GM12873 (cell line): Measurements from ENCODE around the gene SMYD3.

Source experiments
- TF ChIP-seq, protein P1 (sequence below): IDR thresholded peaks from 2 replicates; pipeline ENCODE4 v1.5.1; 2012; ENCODE audit warnings: low read depth, mild to moderate bottlenecking, moderate library complexity, low read length, control low read depth; ENCODE audit not compliant: insufficient read depth; ENCODE audit errors: missing control alignments

Gene SMYD3

DNA sequence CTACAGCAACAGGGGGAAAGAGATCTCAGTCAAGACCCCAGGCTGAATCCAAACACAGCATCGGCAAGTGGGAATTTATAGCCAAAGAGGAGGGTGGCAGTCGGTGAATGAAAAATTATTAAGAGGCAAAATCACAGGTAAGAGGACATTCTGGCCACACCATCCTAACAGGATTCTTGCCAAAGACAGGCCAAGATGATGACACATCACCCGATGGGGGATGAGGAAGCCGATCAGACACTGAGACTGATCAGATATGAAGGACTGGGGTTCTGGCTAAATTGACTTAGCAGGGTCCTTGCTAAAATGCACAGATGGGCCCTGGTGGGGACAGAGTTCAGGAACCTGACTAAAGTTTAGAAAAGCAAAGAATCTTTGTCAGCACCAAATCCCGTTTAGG, 402.2 kb downstream of the SMYD3 start:
- TF ChIP-seq, protein P1, sequence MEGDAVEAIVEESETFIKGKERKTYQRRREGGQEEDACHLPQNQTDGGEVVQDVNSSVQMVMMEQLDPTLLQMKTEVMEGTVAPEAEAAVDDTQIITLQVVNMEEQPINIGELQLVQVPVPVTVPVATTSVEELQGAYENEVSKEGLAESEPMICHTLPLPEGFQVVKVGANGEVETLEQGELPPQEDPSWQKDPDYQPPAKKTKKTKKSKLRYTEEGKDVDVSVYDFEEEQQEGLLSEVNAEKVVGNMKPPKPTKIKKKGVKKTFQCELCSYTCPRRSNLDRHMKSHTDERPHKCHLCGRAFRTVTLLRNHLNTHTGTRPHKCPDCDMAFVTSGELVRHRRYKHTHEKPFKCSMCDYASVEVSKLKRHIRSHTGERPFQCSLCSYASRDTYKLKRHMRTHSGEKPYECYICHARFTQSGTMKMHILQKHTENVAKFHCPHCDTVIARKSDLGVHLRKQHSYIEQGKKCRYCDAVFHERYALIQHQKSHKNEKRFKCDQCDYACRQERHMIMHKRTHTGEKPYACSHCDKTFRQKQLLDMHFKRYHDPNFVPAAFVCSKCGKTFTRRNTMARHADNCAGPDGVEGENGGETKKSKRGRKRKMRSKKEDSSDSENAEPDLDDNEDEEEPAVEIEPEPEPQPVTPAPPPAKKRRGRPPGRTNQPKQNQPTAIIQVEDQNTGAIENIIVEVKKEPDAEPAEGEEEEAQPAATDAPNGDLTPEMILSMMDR: no peak

DNA sequence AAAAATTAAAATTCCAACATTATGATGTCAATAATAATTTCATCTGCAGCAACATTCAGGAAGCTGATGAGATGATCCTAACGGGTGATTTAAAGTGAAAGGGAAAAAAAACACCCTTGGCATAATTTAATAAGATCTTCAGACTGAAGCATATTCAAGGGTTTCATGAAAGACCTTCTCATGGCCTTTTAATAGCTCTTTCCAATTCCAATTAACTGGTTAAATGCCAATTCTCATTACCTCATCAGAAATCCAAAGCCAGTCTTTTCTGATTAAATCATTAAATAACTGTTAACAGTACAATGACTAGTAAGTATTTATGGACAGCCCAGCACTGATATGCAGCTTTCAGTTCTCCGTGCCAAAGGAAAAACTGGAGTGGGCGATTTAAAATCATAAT, 407.5 kb downstream of the SMYD3 start:
- TF ChIP-seq, protein P1: no peak

DNA sequence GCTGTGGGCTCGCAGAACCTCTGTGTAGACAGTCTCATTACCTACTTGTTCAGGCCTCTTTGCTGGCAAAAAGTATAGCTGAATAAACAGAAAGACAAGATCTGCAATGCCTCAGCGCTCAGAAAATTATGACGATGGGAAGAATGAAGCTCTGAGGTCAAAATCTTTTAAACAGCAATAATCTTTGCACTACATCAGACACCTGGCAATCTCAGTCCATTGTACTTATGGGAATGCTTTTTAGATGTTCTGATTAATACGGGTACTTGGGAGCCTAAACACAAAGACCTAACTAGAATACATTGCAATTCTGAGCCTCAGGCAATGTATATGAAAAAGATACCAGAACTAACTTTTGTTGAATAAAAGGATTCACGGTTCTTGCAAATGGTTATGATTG, 410.7 kb downstream of the SMYD3 start:
- TF ChIP-seq, protein P1: no peak

DNA sequence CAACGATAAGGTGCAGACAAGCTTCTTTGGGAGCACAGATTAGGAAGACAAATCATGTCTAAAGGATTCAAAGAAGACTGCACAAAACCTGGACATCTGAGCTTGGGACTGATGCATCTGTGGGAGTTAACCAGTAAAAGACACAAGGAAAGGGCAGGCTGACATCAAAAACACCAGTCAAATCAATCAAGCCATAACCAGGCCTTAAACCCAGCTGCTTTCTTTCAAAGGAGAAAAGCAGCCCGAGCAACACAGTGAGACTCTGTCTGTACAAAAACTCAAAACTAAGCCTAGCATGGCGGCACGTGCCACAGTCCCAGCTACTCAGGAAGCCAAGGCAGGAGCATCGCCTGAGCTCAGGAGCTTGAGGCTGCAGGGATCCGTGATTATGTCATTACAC, 411.6 kb downstream of the SMYD3 start:
- TF ChIP-seq, protein P1: no peak

DNA sequence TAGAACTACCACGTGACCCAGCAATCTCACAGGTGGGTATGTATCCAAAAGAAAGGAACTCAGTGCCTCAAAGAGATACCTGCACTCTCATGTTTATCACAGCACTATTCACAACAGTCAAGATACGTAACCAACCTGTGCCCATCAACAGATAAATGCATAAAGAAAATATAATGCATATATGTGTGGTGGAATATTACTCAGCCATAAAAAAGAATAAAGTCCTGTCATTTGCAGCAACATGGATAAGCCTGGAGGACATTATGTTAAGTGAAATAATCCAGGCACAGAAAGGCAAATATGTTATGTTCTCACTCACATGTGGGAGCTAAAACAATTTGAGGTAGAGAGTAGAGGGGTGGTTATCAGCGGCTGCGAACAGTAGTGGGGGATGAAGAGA, 413.8 kb downstream of the SMYD3 start:
- TF ChIP-seq, protein P1: no peak

DNA sequence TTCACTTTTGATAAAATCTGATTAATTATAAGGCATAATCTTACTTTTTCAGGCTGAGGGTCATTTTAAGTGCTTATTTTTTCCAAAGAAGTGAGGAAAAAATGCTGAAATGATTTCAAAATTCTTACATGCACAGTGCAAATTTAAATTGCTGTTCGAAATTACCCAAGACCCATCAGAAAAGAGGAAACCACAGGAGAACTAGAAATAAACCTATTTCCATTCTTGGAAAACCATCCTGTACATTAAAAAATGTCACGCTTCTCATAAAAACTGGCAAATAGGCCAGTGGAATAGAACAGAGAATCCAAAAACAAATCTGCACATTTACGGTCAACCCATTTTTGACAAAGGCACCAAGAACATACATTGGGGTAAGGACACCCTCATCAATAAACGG, 414.9 kb downstream of the SMYD3 start:
- TF ChIP-seq, protein P1: no peak

DNA sequence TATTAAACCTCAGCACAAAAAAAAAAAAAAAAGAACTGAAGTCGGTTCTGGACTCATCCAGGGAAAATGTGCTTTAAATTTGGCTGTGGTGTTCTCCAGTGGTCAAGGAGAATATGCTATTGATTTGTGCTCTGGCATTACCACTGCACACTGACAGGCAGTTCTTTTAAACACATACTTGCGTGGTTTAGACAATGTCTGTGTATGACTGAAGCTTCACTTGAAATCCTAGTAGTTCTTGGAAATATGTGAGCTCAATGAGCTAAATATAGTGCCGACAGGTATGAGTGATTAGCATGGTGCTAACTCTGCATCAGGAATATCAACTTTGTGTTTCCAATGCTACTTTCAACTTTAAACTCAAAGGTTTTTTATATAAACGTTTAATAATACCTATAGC, 415.6 kb downstream of the SMYD3 start:
- TF ChIP-seq, protein P1: no peak
